Pancreas (tissue), 10 donors: ENCODE measurements around the gene PSAT1. TPM values are rescaled to one million over a fixed set of nuclear protein-coding genes. Genes with fewer than 3 reads are reported as not detected.

Source experiments
- ATAC-seq, 4 donors: fragments of 200-7000 bp; cut with Tn5 transposase; one replicate each; pipeline versions ENCODE4 v1.8.0 to v1.9.1; 2020; ENCODE audit warnings: mild to moderate bottlenecking in 4 of 4, moderate library complexity in 4 of 4
- DNase-seq, 6 donors: peaks; one replicate each; pipeline ENCODE4 v3.0.0-alpha.2; 2020
- FAIRE-seq: peaks from 2 replicates; lab custom pipeline; 2012; peaks lifted over from hg19 to GRCh38; lab: Jason Lieb, UNC
- H3K27ac ChIP-seq, 4 donors: fragments of 200-600 bp; sonication (generic); 1 replicate in 3 of 4; 2 replicates in 1 of 4; pipeline versions ENCODE4 v1.5.0 to v1.8.0; 2020
- H3K27me3 ChIP-seq, 4 donors: fragments of 200-600 bp; one replicate each; pipeline ENCODE4 v1.8.0; 2021
- H3K36me3 ChIP-seq, 3 donors: fragments of 200-600 bp; sonication (generic) in 1 of 3; one replicate each; pipeline versions ENCODE4 v1.5.0 to v1.8.0; 2020 to 2021
- H3K4me1 ChIP-seq, 3 donors: fragments of 200-600 bp; one replicate each; pipeline ENCODE4 v1.8.0; 2021
- H3K4me3 ChIP-seq, 4 donors: fragments of 200-600 bp; sonication (generic) in 2 of 4; one replicate each; pipeline versions ENCODE4 v1.5.0 to v1.8.0; 2020 to 2021
- H3K9me3 ChIP-seq, 4 donors: fragments of 200-600 bp; one replicate each; pipeline ENCODE4 v1.8.0; 2021
- CTCF ChIP-seq, 4 donors: fragments of 200-600 bp; sonication (generic) in 3 of 4; IDR thresholded peaks; one replicate each; pipeline versions ENCODE4 v1.5.0 to v1.8.0; 2021; ENCODE audit warnings: antibody characterized with exemption in 4 of 4
- WGBS, 2 donors: extraction: QIAGEN DNeasy Blood & Tissue Kit; methylation state at CpG; one replicate each; pipeline ENCODE4 v1.1.7; 2013; 5-methylcytosine and 5-hydroxymethylcytosine counted together
- intact Hi-C, 3 donors: fragments of 100-400 bp; cut with DNase I; formaldehyde crosslinking; loops; one replicate each; pipeline versions ENCODE4 v1.11.1 to v1.14.2; 2022
- polyA plus RNA-seq, 2 donors: library from polyadenylated mRNA; stranded (reverse); fragments of 200-250 nt; gene quantifications; one replicate each; pipeline ENCODE4 v1.2.3, GENCODE V29; 2013
- total RNA-seq, 6 donors: library from RNA; stranded (reverse); fragmentation: NEBNext Ultra II Directional in 4 of 6; extraction: Animal tissue kit (Norgen Biotek cat#: 25700) in 4 of 6; gene quantifications; one replicate each; pipeline versions ENCODE4 v1.2.1 to v1.2.4, GENCODE V29; 2021 to 2023
- donor health status: healthy with polysubstance abuse.
- donor health status: DM: no; HTN: no; CAD: no; lungs with moderate emphysema.
- donor health status: DM: no; HTN: no; CAD: no.
- donor health status: control.
- donor health status: control.
- donor health status: Bipolar disorder and iron deficiency.
- donor health status: DM: yes; HTN: yes; CAD: no.
- donor health status: DM: no; HTN: no; CAD: no.
- donor health status: DM: no; HTN: no; CAD: no.
- donor health status: DM: yes; HTN: yes; CAD: no.

PSAT1 gene
- total and polyA plus RNA-seq, 8 donors = 9.0 to 189 (median 23.9) TPM

DNA sequence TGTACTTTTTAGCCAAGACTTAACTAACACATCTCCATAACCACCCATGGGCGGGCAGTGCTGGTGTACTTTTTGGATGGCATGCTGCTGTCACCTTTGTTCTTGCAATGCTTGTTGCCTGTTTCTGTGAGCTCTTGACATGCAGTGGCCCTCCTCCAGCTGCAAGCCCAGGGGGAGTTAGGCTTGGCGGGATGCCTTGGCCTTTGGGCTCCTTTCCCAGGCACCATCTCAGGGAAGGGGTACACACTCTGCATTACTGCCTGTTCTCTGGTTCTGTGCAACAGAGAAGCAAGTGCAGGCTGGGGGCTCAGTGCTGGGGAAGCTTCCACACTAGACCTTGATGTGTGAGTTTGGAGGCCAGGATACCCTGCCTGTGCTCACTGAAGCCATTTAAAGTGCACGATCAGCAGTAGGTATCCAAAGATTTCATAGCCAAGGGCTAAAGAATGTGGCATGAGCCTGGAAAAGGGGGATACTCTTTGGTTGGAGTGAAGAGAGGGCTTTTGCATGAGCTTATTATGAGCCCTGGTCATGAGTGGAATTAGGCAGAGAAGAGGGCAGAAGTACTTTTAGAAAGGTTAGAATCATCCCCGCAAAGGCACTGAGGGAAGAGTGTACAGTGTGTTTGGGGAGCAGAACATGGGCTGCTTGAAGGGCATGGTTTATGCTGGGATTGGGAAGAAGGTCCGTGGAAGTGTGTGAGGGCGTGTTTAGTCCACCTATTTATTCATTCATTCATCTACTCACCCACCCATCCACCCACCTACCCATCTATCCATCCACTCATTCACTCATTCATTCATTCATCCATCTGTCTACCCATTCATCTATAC lies 22.5 kb downstream of the PSAT1 start:
- no peak for ATAC-seq

GRCh38 chr9:78320030-78320693 lies 23.2 kb downstream of the PSAT1 start:
- Histone ChIP-seq H3K36me3 (no peaks in the 10 kb centered on the region), H3K4me1 (peaks cover 0 to 7% (median 3%) of the 10 kb centered on the region in 3 donors), H3K27ac (no peak overlapping the region), H3K9me3 (no peaks in the 10 kb centered on the region), H3K27me3 (no peaks in the 10 kb centered on the region), H3K4me3 (no peak overlapping the region)
- ATAC-seq (no peak), FAIRE-seq (no peak), DNase-seq (no peak)
- no peak for TF ChIP-seq CTCF (IDR thresholded peaks at IDR 0.05)
- WGBS, 2 donors = 71 to 96% methylated on average over 4 of the region's 4 CpGs
- intact Hi-C loops = no loop called here

More for the DNA sequence above, 22.5 kb downstream of the PSAT1 start:
- DNase-seq (no peak), FAIRE-seq (no peak)
- intact Hi-C loops = no loop called here
- Histone ChIP-seq H3K4me3 (no peak overlapping the region), H3K4me1 (peaks cover 0 to 8% (median 7%) of the 10 kb centered on the region in 3 donors), H3K27ac (no peak overlapping the region), H3K36me3 (no peaks in the 10 kb centered on the region), H3K27me3 (no peaks in the 10 kb centered on the region), H3K9me3 (no peaks in the 10 kb centered on the region)
- 96 to 97% methylated on average over 6 of the region's 6 CpGs for WGBS, 2 donors
- no peak for TF ChIP-seq CTCF (IDR thresholded peaks at IDR 0.05)

DNA sequence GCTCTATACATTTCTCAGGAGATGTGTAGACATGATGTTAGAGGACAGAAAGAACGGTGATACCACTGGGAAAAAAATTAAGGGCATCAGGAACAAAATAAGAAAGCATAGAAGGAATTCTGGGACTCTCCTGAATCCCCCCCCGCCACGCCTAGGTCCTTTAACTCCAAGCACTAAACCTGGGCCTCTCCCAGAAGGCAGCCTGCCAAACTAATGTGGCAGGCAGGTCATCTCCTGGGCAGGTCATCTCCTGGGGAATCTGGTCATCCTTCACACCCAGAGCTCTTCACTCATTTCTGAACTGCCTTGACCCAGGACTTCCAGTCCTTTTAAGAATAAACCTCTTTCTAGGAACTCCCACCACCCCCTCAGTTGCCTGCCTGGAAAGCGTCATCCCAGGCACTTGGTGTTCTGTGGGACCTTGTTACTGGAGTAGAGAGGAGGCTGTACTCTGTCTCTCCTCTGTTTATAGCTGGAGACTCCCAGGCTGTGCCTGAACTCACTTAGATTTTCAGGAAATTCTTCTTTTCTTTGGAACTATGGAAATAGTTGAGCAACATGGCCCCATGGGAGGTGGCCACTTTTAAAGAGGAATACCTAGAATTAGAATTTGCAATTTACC lies 24.1 kb downstream of the PSAT1 start:
- Histone ChIP-seq H3K36me3 (no peaks in the 10 kb centered on the region), H3K9me3 (no peaks in the 10 kb centered on the region), H3K27ac (no peak overlapping the region), H3K4me1 (peaks cover 0 to 8% (median 0%) of the 10 kb centered on the region in 3 donors), H3K4me3 (no peak overlapping the region), H3K27me3 (no peaks in the 10 kb centered on the region)
- no peak for FAIRE-seq
- DNase-seq = no peak
- WGBS, 2 donors = 91 to 96% methylated on average over 4 of the region's 4 CpGs
- intact Hi-C loops = no loop called here
- no peak for TF ChIP-seq CTCF (IDR thresholded peaks at IDR 0.05)
- no peak for ATAC-seq

DNA sequence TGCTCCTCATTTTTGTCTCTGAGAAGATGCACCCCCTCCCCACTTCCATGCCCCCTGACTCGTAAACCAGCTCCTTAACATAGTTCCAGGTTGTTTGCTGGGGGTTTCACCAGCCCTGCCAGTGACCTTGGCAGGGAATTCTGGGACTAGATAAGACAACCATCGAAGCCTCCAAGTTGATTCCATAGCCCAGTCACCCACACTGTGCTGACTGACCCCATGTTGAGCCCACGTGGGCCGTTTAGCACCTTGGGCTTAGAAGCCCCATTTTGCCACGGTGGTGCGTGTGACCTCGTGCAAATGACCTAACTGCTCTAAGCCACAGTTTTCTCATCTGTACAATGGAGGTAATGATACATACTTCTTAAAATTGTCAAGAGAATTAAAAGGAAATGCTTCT lies 24.6 kb downstream of the PSAT1 start:
- no peak for FAIRE-seq

More for the DNA sequence above, 24.6 kb downstream of the PSAT1 start:
- intact Hi-C loops = no loop called here
- ATAC-seq (no peak), DNase-seq (no peak)
- Histone ChIP-seq H3K27ac (no peak overlapping the region), H3K9me3 (no peaks in the 10 kb centered on the region), H3K4me1 (peaks cover 0 to 8% (median 0%) of the 10 kb centered on the region in 3 donors), H3K4me3 (no peak overlapping the region), H3K36me3 (no peaks in the 10 kb centered on the region), H3K27me3 (no peaks in the 10 kb centered on the region)
- 77 to 81% methylated on average over 7 of the region's 7 CpGs for WGBS, 2 donors
- no peak for TF ChIP-seq CTCF (IDR thresholded peaks at IDR 0.05)
